ENCODE results near the gene GPATCH8. TPM values are rescaled to one million over a fixed set of nuclear protein-coding genes. Genes with fewer than 3 reads are reported as not detected.
A peak's percentile ranks its signal among the peaks of the same experiment; 100 is the strongest.
"Not testable (repeated sequence)": the region's sequence is repeated elsewhere in the genome, so short reads cannot be mapped to it uniquely, and the experiment has no call there.

The GPATCH8 gene
- total RNA-seq, 1 experiment from 2014 or later = 33.8 TPM

DNA sequence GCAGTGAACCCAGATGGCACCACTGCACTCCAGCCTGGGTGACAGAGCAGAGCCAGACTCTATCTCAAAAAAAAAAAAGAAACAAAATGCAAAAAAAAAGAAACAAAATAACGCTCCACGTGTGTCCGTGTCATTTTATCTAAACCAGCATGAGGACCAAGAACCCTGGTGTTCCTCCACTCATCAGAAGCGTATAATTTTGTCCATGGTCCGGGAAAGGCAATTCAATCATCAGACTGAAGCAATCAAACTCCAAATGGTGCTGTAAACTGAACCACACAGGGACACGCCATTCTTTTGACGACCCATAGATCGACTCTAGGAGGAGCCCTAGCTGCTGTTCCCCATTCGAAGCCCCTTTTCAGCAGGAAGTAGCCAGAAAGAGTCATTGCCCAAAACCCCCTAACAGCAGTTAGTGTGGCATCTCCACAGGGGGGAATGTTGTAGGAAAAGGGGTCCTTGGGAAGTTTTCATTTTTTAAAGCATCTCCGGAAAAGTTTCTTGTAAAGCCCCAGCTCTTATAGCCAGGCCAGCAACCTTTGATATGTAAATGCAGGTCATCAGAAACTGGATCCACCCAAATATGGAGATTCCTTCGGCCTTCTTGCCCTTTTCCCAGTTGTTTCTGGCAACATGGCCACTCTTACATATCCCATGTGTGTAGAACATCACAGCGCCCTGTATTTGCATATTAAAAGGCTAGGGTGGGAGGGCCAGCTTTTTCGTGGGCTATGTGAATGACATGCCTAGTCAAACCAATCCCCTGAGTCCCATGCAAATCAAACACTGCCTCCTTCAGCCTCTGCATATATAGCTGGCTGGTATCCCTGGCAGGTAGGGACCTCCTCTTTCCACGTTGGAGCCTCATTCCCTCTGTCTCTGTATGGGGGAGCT lies 8.3 kb upstream of the GPATCH8 start:
- H3K4me1 ChIP-seq (ENCODE audit: insufficient read depth, low read length, poor library complexity, severe bottlenecking); BruUV-seq (replicated peaks); H3K36me3 ChIP-seq (ENCODE audit: insufficient read depth, low read length, poor library complexity, severe bottlenecking); POLR2A ChIA-PET (ENCODE audit: low non-redundant PET); H3K9me3 ChIP-seq (ENCODE audit: low read depth, low read length, poor library complexity, severe bottlenecking); H3K27ac ChIP-seq (ENCODE audit: low read depth, low read length, poor library complexity, severe bottlenecking); H3K27me3 ChIP-seq (replicated peaks; ENCODE audit: insufficient read depth, low read depth, low read length, poor library complexity); intact Hi-C loops (cut with micrococcal nuclease; ENCODE audit: unreplicated experiment); H3K4me3 ChIP-seq (ENCODE audit: low read depth, low read length, poor library complexity, severe bottlenecking): not testable (repeated sequence)
- DNase-seq (ENCODE audit: low spot score) = peak; percentile 73
- CTCF ChIA-PET = interaction anchor here (0.6 kb wide), 2 partner anchors 21 to 24 kb away, joined by 4 to 7 read pairs; no protein-coding TSS in a partner anchor
- TF ChIP-seq, protein P1, sequence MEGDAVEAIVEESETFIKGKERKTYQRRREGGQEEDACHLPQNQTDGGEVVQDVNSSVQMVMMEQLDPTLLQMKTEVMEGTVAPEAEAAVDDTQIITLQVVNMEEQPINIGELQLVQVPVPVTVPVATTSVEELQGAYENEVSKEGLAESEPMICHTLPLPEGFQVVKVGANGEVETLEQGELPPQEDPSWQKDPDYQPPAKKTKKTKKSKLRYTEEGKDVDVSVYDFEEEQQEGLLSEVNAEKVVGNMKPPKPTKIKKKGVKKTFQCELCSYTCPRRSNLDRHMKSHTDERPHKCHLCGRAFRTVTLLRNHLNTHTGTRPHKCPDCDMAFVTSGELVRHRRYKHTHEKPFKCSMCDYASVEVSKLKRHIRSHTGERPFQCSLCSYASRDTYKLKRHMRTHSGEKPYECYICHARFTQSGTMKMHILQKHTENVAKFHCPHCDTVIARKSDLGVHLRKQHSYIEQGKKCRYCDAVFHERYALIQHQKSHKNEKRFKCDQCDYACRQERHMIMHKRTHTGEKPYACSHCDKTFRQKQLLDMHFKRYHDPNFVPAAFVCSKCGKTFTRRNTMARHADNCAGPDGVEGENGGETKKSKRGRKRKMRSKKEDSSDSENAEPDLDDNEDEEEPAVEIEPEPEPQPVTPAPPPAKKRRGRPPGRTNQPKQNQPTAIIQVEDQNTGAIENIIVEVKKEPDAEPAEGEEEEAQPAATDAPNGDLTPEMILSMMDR (conservative IDR thresholded peaks at IDR 0.05; ENCODE audit: low read depth, low read length) = peak; percentile 15; the same call in 1 of the 2 replicates

GRCh38 chr17:44506939-44507604 lies 3.9 kb upstream of the GPATCH8 start:
- H3K4me1 ChIP-seq (ENCODE audit: insufficient read depth, low read length, poor library complexity, severe bottlenecking); H3K9me3 ChIP-seq (ENCODE audit: low read depth, low read length, poor library complexity, severe bottlenecking); H3K27ac ChIP-seq (ENCODE audit: low read depth, low read length, poor library complexity, severe bottlenecking); H3K27me3 ChIP-seq (replicated peaks; ENCODE audit: insufficient read depth, low read depth, low read length, poor library complexity); BruUV-seq (replicated peaks); CTCF ChIA-PET; H3K36me3 ChIP-seq (ENCODE audit: insufficient read depth, low read length, poor library complexity, severe bottlenecking); DNase-seq (ENCODE audit: low spot score); POLR2A ChIA-PET (ENCODE audit: low non-redundant PET); intact Hi-C loops (cut with micrococcal nuclease; ENCODE audit: unreplicated experiment); H3K4me3 ChIP-seq (ENCODE audit: low read depth, low read length, poor library complexity, severe bottlenecking): not testable (repeated sequence)

GRCh38 chr17:44502598-44503146 lies 534 bp downstream of the GPATCH8 start:
- CTCF ChIA-PET = no interaction called here
- BruUV-seq (replicated peaks) = no TSS peak
- no peak for DNase-seq (ENCODE audit: low spot score)
- Histone ChIP-seq H3K9me3 (ENCODE audit: low read depth, low read length, poor library complexity, severe bottlenecking) (no peaks in the 10 kb centered on the region), H3K4me3 (ENCODE audit: low read depth, low read length, poor library complexity, severe bottlenecking) (peak overlapping the region; percentile 77), H3K36me3 (ENCODE audit: insufficient read depth, low read length, poor library complexity, severe bottlenecking) (no peaks in the 10 kb centered on the region), H3K4me1 (ENCODE audit: insufficient read depth, low read length, poor library complexity, severe bottlenecking) (no peaks in the 10 kb centered on the region), H3K27me3 (replicated peaks; ENCODE audit: insufficient read depth, low read depth, low read length, poor library complexity) (no peaks in the 10 kb centered on the region), H3K27ac (ENCODE audit: low read depth, low read length, poor library complexity, severe bottlenecking) (peak overlapping the region; percentile 87)
- intact Hi-C loops (cut with micrococcal nuclease; ENCODE audit: unreplicated experiment) = no loop called here
- POLR2A ChIA-PET (ENCODE audit: low non-redundant PET) = no interaction called here
- TF ChIP-seq, protein P1 (conservative IDR thresholded peaks at IDR 0.05; ENCODE audit: low read depth, low read length) = no peak
- no peak for TF ChIP-seq EZH2 (IDR thresholded peaks at IDR 0.05; ENCODE audit: borderline replicate concordance, low read depth, low read length, poor library complexity, severe bottlenecking)
